Measurements from ENCODE around the gene ELP4. TPM values are rescaled to one million over a fixed set of nuclear protein-coding genes. Genes with fewer than 3 reads are reported as not detected.

The ELP4 gene
- polyA plus RNA-seq, 3 donors, result 6.0 to 17.8 (median 16.4) TPM

GRCh38 chr11:31529701-31530100 lies 20.1 kb downstream of the ELP4 start:
- Histone ChIP-seq H3K27me3 (ENCODE audit: control insufficient read depth in 2 of 2, insufficient read depth in 2 of 2, low read length in 2 of 2) (no peaks in the 10 kb centered on the region), H3K36me3 (replicated peaks in 1 of 2; ENCODE audit: control insufficient read depth in 1 of 2, insufficient read depth in 2 of 2, low read length in 2 of 2) (no peaks in the 10 kb centered on the region), H4K20me1 (ENCODE audit: insufficient read depth, low read length) (no peaks in the 10 kb centered on the region), H2AFZ (ENCODE audit: insufficient read depth, low read depth, low read length, poor library complexity, severe bottlenecking) (no peak overlapping the region), H3K4me3 (replicated peaks in 1 of 3; ENCODE audit: low read depth in 2 of 3, low read length in 3 of 3) (no peak overlapping the region), H3K79me2 (ENCODE audit: insufficient read depth, low read length) (no peaks in the 10 kb centered on the region), H3K9me3 (replicated peaks in 1 of 2; ENCODE audit: control insufficient read depth in 1 of 2, insufficient read depth in 1 of 2, low read length in 2 of 2) (peaks cover 0 to 4% of the 10 kb centered on the region in 2 donors), H3K9ac (ENCODE audit: insufficient read depth, low read length, poor library complexity, severe bottlenecking) (no peak overlapping the region), H3K4me1 (ENCODE audit: control insufficient read depth in 1 of 2, insufficient read depth in 2 of 2, low read length in 2 of 2) (no peaks in the 10 kb centered on the region), H3K27ac (ENCODE audit: low read depth in 1 of 2, low read length in 2 of 2) (no peak overlapping the region), H3K4me2 (replicated peaks; ENCODE audit: extremely low read depth, low read length, poor library complexity, severe bottlenecking) (no peak overlapping the region)
- Mint-ChIP-seq H3K27me3 (ENCODE audit: low read depth in 3 of 3) (peaks cover 0 to 1% (median 0%) of the 10 kb centered on the region in 3 donors), H3K36me3 (peaks cover 6 to 7% of the 10 kb centered on the region in 2 donors), H3K4me3 (no peak overlapping the region), H3K9me3 (peaks cover 0 to 14% (median 8%) of the 10 kb centered on the region in 7 donors), H3K27ac (no peak overlapping the region), H3K4me1 (no peaks in the 10 kb centered on the region)
- intact Hi-C loops (cut with micrococcal nuclease), result no loop called here
- no peak for TF ChIP-seq CTCF (IDR thresholded peaks at IDR 0.05)
- DNase-seq, result no peak

GRCh38 chr11:31531293-31531692 lies 21.7 kb downstream of the ELP4 start:
- H4K20me1 ChIP-seq (ENCODE audit: insufficient read depth, low read length), result no peaks in the 10 kb centered on the region
- no peak for TF ChIP-seq CTCF (IDR thresholded peaks at IDR 0.05)
- H3K9me3 ChIP-seq (replicated peaks in 1 of 2; ENCODE audit: control insufficient read depth in 1 of 2, insufficient read depth in 1 of 2, low read length in 2 of 2), result peaks cover 0 to 4% of the 10 kb centered on the region in 2 donors
- DNase-seq, result no peak
- Mint-ChIP-seq H3K4me1 (no peaks in the 10 kb centered on the region), H3K4me3 (no peak overlapping the region), H3K27ac (no peak overlapping the region), H3K9me3 (peaks cover 0 to 14% (median 8%) of the 10 kb centered on the region in 7 donors), H3K27me3 (ENCODE audit: low read depth in 3 of 3) (peaks cover 0 to 1% (median 0%) of the 10 kb centered on the region in 3 donors), H3K36me3 (peaks cover 7 to 12% of the 10 kb centered on the region in 2 donors)
- no peaks in the 10 kb centered on the region for H3K79me2 ChIP-seq (ENCODE audit: insufficient read depth, low read length)
- no peak overlapping the region for H3K9ac ChIP-seq (ENCODE audit: insufficient read depth, low read length, poor library complexity, severe bottlenecking)
- H3K27ac ChIP-seq (ENCODE audit: low read depth in 1 of 2, low read length in 2 of 2), result no peak overlapping the region
- H3K4me3 ChIP-seq (replicated peaks in 1 of 3; ENCODE audit: low read depth in 2 of 3, low read length in 3 of 3), result no peak overlapping the region
- H3K36me3 ChIP-seq (replicated peaks in 1 of 2; ENCODE audit: control insufficient read depth in 1 of 2, insufficient read depth in 2 of 2, low read length in 2 of 2), result peaks cover 0 to 5% of the 10 kb centered on the region in 2 donors
- no peak overlapping the region for H2AFZ ChIP-seq (ENCODE audit: insufficient read depth, low read depth, low read length, poor library complexity, severe bottlenecking)
- no peaks in the 10 kb centered on the region for H3K4me1 ChIP-seq (ENCODE audit: control insufficient read depth in 1 of 2, insufficient read depth in 2 of 2, low read length in 2 of 2)
- WGBS (ENCODE audit: insufficient coverage), result no CpG with 5 or more reads among the region's 1 CpG
- H3K4me2 ChIP-seq (replicated peaks; ENCODE audit: extremely low read depth, low read length, poor library complexity, severe bottlenecking), result no peak overlapping the region
- intact Hi-C loops (cut with micrococcal nuclease), result no loop called here
- H3K27me3 ChIP-seq (ENCODE audit: control insufficient read depth in 2 of 2, insufficient read depth in 2 of 2, low read length in 2 of 2), result no peaks in the 10 kb centered on the region

All from CD14-positive monocyte (primary cell).